ENCODE data around the gene LRATD1.

- TF ChIP-seq, protein P1, sequence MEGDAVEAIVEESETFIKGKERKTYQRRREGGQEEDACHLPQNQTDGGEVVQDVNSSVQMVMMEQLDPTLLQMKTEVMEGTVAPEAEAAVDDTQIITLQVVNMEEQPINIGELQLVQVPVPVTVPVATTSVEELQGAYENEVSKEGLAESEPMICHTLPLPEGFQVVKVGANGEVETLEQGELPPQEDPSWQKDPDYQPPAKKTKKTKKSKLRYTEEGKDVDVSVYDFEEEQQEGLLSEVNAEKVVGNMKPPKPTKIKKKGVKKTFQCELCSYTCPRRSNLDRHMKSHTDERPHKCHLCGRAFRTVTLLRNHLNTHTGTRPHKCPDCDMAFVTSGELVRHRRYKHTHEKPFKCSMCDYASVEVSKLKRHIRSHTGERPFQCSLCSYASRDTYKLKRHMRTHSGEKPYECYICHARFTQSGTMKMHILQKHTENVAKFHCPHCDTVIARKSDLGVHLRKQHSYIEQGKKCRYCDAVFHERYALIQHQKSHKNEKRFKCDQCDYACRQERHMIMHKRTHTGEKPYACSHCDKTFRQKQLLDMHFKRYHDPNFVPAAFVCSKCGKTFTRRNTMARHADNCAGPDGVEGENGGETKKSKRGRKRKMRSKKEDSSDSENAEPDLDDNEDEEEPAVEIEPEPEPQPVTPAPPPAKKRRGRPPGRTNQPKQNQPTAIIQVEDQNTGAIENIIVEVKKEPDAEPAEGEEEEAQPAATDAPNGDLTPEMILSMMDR (IDR thresholded peaks at IDR 0.05) = no peak
- TF ChIP-seq EZH2 (IDR thresholded peaks at IDR 0.05) = no peak
Measured at GRCh38 chr2:14601156-14601770, 31.3 kb upstream of the LRATD1 start.

Data from neural progenitor cell (in vitro differentiated cells).